ENCODE data around the gene NAIP. TPM values are rescaled to one million over a fixed set of nuclear protein-coding genes. Genes with fewer than 3 reads are reported as not detected.
"Not testable (repeated sequence)": the region's sequence is repeated elsewhere in the genome, so short reads cannot be mapped to it uniquely, and the experiment has no call there.

NAIP gene, protein sequence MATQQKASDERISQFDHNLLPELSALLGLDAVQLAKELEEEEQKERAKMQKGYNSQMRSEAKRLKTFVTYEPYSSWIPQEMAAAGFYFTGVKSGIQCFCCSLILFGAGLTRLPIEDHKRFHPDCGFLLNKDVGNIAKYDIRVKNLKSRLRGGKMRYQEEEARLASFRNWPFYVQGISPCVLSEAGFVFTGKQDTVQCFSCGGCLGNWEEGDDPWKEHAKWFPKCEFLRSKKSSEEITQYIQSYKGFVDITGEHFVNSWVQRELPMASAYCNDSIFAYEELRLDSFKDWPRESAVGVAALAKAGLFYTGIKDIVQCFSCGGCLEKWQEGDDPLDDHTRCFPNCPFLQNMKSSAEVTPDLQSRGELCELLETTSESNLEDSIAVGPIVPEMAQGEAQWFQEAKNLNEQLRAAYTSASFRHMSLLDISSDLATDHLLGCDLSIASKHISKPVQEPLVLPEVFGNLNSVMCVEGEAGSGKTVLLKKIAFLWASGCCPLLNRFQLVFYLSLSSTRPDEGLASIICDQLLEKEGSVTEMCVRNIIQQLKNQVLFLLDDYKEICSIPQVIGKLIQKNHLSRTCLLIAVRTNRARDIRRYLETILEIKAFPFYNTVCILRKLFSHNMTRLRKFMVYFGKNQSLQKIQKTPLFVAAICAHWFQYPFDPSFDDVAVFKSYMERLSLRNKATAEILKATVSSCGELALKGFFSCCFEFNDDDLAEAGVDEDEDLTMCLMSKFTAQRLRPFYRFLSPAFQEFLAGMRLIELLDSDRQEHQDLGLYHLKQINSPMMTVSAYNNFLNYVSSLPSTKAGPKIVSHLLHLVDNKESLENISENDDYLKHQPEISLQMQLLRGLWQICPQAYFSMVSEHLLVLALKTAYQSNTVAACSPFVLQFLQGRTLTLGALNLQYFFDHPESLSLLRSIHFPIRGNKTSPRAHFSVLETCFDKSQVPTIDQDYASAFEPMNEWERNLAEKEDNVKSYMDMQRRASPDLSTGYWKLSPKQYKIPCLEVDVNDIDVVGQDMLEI (N-terminal part only)
- 0.57 and 1.9 TPM in 2 replicates for total RNA-seq (2014; rRNA removed; shearing (Covaris generic))

DNA sequence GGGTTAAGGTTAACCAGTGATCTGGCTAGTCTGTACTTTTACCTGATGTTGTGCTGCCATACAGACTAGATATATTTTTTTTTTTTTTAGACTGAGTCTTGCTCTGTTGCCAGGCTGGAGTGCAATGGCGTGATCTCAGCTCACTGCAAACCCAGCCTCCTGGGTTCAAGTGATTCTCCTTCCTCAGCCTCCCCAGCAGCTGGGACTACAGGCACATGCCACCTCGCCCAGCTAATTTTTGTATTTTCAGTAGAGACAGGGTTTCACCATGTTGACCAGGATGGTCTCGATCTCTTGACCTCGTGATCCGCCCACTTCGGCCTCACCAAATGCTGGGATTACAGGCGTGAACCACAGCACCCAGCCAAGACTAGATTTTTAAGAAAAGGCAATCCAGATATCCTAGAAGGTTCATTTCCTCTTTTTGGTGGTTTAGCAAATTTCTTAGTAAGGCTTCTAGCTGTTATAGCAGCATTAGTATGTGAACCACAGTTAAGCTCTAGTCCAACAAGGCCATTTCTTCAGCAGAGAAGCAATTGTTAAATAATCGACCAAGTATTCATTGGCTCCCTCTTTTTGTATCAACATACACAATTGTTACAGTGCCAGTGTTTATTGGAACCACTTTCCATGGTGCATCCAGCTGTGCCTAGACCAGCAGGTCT lies at the start of gene NAIP:
NAIP (minus strand) TSS at position 51 of the 665 bp plus-strand sequence. CDS start 12,424 bp downstream, outside the sequence.
- DNase-seq (ENCODE audit: low read depth): not testable (repeated sequence)

DNA sequence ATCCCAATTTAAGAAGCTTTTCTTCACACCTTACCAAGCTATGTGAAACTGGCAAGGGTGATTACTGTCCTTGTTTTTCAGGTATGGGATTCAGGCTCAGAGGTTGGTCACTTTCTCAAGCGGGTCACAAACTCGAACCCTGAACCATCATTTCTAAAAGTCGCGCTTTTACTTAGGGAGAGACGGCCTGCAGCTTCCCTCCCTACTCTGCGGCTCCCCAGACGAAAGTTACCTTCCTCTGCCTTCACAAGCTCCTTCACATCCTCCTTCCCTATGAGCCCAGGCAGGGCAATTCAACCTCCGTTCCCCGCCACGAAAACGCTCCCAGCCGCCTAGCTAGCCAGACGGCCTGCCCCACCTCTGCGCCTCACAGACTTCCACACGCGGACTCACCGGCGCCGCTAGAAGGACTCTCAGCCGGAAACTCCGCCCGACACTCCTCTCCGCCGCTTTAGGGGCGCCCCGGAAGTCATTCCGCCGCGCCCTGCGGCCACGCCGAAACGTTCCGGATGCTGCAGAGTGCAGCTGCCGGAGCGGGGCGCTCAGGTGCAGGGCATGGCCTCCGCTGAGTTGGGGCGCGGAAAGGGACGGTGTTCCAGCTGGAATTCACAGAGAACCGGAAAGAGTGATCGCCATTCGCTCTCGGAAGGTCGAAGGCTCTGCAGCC lies 42.3 kb upstream of the NAIP start, which contains the start of gene GTF2H2:
GTF2H2 (minus strand) TSS at position 415 of the 667 bp plus-strand sequence. CDS start 4,913 bp downstream, outside the sequence.
- DNase-seq (ENCODE audit: low read depth): not testable (repeated sequence)

DNA sequence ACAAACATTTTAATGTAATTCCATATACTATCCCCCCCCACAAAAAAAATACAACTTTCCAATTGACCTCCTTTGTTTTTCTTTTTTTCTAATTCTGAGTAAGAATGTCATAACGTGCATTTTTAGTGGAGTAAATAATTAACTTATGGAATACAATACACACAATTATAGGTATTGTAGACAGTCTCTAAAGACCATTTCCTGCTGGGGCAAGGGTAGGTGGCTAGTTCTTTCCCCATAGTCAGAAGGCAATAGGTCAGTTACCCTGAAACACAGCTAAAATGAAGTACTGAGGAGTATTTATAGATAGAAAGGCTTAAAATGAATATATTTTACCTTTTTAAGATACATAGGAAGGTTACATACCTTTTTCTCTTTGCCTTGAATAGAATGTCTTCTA lies 36.2 kb upstream of the NAIP start:
- DNase-seq (ENCODE audit: low read depth): not testable (repeated sequence)

DNA sequence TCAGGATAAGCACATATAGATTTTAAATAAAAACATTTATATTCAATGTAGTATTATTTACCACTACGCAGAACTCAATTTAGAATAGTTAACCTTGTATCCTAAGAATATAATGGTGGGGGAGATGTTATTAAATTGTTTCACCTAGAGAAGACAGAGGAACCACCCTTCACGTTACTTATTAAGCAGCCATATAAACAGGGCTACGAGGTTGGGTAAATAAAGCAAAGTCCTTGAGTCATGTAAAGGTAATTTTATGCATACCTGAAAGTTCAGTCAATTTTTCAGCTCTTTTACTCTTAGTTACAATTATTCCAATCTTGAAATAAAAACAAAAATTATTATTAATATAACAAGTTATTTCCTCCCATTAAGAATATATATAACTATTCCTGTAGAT lies 34.3 kb upstream of the NAIP start:
- not testable (repeated sequence) for DNase-seq (ENCODE audit: low read depth)

DNA sequence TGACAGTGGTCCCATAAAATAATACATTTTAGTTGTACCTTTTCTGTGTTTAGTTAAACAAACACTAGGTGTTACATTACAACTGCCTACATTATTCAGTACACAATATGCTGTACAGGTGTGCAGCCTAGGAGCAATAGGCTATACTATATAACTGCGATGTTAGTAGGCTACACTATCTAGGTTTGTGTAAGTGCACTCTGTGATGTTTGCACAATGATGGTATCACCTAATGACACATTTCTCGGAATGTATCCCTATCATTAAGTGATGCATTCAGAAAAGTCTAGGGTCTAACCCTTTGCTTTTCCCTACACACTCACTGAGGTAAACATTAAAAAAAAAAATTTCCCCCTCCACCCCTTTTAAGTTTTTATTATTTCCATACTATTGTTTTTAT lies 19.7 kb upstream of the NAIP start:
- not testable (repeated sequence) for DNase-seq (ENCODE audit: low read depth)

DNA sequence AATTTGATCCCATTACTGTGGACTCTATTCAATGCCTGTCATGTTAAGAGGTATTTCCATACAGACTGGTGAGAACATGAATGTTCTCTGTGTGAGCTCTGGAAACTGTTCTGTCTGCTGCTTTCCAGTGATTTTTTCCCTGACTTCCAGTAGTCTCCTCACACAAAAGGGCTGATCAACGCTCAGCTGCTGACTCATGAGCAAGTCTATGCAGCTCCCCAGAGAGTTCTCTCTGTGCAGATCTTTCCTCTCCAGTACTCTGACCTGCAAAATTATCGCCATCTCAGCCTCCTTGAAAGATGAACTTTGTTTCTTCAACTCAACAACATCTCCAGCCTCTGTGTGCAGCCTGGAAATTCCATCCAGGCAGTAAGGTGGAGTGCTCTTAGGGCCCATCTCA lies 19.0 kb upstream of the NAIP start:
- not testable (repeated sequence) for DNase-seq (ENCODE audit: low read depth)

DNA sequence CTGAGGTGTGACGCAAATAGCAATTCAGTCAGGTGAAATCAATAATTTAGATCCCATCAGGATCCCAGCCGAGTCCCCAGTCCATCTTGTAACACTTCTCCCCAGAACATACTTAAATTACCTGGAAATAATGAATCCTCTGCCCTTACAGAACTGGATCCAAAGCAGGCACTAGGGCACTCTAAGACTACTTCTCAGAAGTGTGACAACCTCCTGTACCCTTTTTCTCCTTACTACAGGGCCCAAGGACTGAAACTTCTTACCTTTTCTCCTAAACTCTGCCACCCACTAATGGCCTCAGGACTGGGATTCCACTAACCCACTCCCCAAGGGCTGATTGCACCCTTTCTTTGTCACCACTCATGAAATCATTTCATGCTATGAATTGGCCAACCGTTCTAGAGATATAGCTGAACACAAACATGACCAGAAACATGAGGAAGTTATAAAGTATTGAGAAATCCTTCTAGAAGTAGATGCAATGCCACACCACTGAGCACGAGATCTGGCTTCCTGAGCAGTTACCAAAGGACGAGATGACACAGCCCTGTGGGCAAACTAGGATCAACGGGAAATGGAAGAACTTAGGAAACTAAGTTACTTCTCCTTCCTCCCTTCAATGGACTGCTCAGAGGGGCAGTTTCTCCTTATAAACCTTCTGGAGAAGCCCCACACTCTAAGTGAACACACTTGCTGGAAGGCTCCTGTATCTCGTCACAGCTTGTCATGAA lies 6.1 kb upstream of the NAIP start:
- not testable (repeated sequence) for DNase-seq (ENCODE audit: low read depth)

DNA sequence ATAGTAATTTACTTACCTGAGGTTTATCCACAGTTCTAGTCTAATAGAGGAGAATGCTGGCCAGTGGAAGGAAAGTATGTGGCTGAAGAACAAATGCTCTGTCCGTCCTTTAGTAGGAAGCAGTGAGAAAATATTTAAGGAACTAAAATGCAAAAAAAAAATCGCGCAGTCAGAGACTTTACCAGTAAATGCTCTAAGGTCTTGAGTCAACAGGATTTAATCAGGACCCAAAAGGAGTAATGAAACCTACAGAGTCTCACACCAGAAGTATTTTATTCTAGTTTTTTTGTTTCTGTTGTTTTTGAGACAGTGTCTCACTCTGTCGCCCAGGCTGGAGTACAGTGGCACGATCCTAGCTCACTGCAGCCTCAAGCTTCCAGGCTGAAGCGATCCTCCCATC lies 4.5 kb downstream of the NAIP start:
- DNase-seq (ENCODE audit: low read depth): not testable (repeated sequence)

DNA sequence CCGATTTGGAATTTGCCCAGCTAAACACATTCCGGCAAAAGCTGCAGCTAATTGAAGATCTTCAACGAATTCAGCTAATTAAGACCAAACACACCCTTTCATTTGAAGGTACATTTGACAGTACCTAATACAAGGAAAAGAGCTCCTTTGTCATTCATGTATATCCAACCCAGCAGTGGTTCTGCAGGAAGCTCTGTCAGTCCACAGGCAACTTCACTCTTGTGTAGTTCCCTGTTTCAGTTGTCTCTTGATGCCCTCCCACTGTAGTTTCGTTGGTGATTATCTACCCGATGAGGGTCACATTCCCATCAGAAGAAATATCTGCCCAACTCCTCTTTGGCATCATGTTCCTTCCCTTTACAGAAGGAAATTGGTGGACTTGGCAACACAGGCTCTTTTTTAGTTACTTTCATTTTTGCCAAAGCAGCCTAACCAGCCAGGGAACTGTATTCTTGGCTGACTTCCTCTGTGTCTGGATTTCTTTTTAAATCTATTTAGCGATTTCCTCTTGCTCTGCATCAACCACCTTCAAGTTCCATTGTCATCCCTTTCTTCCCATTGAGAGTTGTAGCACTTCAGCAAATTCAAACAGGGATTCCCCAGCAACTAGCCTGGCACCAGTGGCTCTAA lies 6.6 kb downstream of the NAIP start:
- not testable (repeated sequence) for DNase-seq (ENCODE audit: low read depth)

DNA sequence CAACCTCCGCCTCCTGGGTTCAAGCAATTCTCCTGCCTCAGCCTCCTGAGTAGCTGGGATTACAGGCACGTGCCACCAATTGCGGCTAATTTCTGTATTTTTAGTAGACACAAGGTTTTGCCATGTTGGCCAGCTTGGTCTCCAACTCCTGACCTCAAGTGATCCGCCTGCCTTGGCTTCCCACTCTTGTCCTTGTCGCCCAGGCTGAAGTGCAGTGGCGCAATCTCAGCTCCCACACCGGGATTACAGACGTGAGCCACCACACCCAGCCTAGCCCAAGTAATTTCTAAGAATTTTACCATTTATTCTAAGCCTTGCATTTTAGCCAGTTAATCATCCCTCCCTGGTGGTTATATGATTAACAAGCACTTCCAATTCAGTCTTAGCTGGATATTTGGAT lies 11.0 kb downstream of the NAIP start:
- no peak for DNase-seq (ENCODE audit: low read depth)

DNA sequence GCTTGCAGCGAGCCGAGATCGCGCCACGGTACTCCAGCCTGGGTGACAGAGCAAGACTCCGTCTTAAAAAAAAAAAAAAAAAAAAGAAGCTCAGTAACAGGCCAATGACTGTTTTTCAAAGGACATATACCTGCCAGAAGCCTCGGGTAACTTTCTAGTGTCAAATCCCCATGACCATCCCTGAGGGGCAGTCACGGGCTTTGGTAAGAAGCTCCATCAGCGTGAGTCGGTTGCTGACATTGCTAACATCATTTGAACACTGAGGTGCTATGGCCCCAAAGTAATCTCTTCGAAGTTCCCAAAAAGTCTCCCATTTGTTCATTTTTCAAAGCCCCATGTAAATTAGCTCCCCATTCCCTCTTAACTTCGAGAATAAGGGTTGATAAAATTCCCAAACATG lies 11.6 kb downstream of the NAIP start:
- DNase-seq (ENCODE audit: low read depth): no peak

DNA sequence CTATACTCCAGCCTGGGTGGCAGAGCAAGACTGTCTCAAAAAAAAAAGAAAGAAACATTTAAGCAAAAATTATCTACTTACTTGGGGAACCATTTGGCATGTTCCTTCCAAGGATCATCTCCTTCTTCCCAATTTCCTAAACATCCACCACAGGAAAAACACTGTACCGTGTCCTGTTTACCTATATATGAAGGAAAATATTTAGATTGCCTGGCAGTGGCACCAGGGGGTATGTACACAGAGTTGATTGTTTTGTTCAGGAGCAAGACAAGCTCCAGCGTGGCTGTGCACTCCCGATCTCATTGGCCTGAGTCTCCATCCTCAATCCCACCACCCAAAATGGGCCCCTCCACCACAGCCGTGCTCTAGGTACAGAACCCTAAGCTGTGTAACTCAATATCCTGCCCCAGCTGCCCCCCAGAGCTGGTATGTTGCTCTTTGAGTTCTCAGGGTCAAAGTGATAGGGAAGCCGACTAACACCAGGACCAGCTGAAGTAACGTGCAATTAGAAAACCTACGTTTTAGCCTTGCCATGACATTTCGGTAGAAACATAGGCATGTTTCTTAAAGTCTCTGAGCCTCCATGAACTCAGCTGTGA lies 13.8 kb downstream of the NAIP start:
- no peak for DNase-seq (ENCODE audit: low read depth)

DNA sequence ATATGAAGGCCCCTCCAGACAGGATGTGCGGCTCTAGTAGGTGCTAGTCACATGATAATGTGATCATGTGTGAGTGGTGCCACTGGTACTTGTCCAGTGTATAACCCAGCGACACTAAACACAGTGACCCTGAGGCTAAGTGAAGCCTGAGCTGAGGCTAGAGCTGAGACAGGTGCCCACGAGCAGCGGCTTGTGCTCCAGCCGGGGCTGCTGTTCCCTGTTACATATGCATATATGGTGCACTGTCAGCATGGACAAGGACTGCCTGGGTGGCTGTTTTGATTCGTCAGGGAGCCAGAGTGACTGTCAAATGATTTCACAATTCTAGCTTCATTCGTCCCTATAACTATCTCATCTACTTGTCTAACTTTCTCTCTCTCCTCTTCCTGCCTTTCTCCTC lies 18.2 kb downstream of the NAIP start:
- not testable (repeated sequence) for DNase-seq (ENCODE audit: low read depth)

DNA sequence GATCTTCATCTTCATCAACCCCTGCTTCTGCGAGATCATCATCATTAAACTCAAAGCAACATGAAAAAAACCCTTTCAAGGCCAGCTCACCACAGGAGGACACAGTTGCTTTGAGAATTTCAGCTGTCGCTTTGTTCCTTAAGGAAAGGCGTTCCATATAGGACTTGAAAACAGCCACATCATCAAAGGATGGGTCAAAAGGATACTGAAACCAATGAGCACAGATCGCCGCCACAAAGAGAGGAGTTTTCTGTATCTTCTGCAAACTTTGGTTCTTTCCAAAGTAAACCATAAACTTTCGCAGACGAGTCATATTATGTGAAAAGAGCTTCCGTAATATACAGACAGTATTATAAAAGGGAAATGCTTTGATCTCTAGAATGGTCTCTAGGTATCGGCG lies 40.3 kb downstream of the NAIP start:
- DNase-seq (ENCODE audit: low read depth): not testable (repeated sequence)

DNA sequence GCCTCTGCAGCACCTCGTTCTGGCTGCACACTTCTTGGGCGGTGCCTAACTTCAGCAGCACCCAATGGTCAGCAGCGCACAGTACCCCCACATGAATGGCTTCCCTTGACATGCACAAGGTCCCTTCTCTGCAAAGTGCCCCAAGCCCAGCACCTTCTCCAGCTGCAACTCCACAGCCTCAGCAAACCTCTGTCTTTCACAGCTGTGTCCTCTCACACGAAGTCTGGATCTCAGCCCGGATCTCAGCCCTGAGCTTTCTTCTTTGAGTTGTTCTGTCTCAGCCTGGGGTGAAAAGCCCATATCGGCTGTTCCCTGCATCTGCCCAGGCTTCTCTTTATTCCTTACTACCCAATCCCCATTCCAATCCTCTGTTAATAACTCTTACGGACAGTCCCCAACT lies 57.9 kb downstream of the NAIP start:
- not testable (repeated sequence) for DNase-seq (ENCODE audit: low read depth)

DNA sequence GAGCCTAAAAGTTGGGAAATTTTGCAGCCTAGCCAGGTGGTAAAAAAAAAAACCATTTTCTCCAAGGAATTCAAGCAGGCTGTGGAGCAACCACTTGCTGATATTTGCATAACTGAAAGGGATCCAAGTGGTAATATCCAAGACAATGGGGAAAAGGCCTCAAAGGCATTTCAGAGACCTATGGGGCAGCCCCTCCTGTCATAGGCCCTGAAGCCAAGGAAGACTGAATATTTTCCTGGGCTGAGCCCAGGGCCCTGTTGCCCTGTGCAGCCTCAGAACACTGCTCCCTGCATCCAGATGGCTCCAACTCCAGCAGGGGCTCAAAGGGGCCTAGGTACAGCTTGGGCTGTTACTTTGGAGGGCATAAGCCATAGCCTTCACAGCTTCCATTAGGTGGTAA lies 60.6 kb downstream of the NAIP start:
- DNase-seq (ENCODE audit: low read depth): not testable (repeated sequence)

DNA sequence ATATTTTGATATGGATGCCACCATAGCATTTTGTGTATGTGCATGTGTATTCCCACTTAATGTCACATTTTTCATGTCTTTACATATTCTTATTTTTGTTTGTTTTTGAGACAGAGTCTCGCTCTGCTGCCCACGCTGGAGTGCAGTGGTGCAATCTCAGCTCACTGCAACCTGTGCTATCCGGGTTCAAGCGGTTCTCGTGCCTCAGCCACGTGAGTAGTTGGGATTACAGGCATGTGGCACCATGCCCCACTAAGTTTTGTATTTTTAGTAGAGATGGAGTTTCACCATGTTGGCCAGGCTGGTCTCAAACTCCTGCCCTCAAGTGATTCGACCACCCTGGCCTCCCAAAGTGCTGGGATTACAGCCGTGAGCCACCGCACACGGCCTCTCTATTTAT lies 72.1 kb downstream of the NAIP start:
- not testable (repeated sequence) for DNase-seq (ENCODE audit: low read depth)

DNA sequence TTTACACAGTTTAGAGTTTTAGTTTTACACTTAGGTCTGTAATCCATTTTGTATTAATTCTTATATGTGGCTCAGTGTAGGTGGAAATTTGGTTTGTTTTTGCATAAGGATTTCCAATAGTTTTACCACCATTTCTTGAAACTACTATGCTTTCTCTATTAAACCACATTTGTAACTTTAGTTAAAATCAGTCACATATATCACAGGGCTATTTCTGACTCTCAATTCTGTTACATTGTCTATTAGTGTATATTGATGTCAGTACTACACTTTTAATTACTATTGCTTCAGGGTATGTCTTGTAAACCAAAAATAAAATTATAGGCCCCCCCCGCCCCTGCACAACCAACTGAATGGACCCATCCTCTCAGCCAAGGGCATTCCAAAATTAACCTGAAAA lies 92.6 kb downstream of the NAIP start:
- DNase-seq (ENCODE audit: low read depth): not testable (repeated sequence)

DNA sequence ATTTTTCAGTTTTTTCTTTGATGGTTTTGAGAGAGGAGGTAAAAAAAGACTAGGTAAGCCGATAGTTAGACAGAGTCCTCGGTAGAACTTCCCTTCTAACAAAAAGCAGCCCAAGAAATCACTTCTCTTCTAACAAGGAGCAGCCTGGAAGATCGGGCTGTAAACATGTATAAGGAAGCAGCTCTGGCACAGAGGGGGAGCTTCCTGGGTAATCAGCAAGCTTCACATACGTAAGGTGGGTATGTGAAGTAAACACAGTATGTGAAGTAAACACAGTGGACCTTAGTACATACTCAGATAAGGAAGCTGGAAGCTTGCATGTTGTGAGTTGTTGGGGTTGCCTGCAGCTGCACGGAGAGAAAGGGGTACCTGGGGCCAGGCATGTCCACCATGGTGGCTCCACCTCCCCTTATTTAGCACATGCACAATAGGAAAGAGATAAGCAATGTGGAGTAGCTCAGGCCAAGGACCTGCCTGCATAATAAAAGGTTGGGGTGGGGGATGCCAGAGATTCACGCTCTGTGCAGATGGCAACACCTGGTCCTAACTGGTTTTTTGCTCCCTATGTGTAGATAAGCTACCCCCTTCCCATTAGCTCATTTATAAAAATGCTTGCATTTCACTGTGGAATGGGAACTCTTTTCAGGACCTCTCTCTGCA lies 93.3 kb downstream of the NAIP start:
- not testable (repeated sequence) for DNase-seq (ENCODE audit: low read depth)
